SK-N-SH treated with all-trans-retinoic acid at 6 μM for 48 hours (cell line): ENCODE data around the gene SREK1.

Source experiments
- ATAC-seq: fragments of 200-7000 bp; cut with Tn5 transposase; 3 replicates; pipeline ENCODE4 v1.9.1; 2020; ENCODE audit warnings: mild to moderate bottlenecking, moderate library complexity
- ARNTL ChIP-seq: fragments of 450-650 bp; formaldehyde crosslinking; IDR thresholded peaks from 2 replicates; pipeline ENCODE4 v1.5.0; 2020; ENCODE audit warnings: low read depth, mild to moderate bottlenecking, moderate library complexity, borderline replicate concordance
- BACH2 ChIP-seq: fragments of 250-450 bp; sonication (Bioruptor Pico); IDR thresholded peaks from 2 replicates; pipeline ENCODE4 v1.9.0; 2021; ENCODE audit warnings: mild to moderate bottlenecking, borderline replicate concordance
- CREB5 ChIP-seq: fragments of 250-450 bp; sonication (Bioruptor Pico); IDR thresholded peaks from 2 replicates; pipeline ENCODE4 v1.5.1; 2020; ENCODE audit warnings: low read depth, mild to moderate bottlenecking, moderate library complexity
- CSRNP3 ChIP-seq: fragments of 250-450 bp; sonication (Bioruptor Pico); IDR thresholded peaks from 2 replicates; pipeline ENCODE4 v1.5.1; 2021; ENCODE audit warnings: mild to moderate bottlenecking, moderate library complexity
- ESRRG ChIP-seq: fragments of 250-450 bp; sonication (Bioruptor Pico); IDR thresholded peaks from 2 replicates; pipeline ENCODE4 v1.6.1; 2021; ENCODE audit warnings: mild to moderate bottlenecking
- ISL1 ChIP-seq: fragments of 250-450 bp; sonication (Bioruptor Pico); IDR thresholded peaks from 2 replicates; pipeline ENCODE4 v2.1.2; 2022; ENCODE audit warnings: mild to moderate bottlenecking, moderate library complexity
- OSR1 ChIP-seq: fragments of 250-450 bp; sonication (Bioruptor Pico); IDR thresholded peaks from 2 replicates; pipeline ENCODE4 v1.8.0; 2022; ENCODE audit warnings: moderate library complexity, mild to moderate bottlenecking, inconsistent platforms
- PATZ1 ChIP-seq: fragments of 250-450 bp; sonication (Bioruptor Pico); IDR thresholded peaks from 2 replicates; pipeline ENCODE4 v1.8.0; 2020; ENCODE audit warnings: mild to moderate bottlenecking, moderate library complexity, borderline replicate concordance
- PPARA ChIP-seq: fragments of 250-450 bp; sonication (Bioruptor Pico); IDR thresholded peaks from 2 replicates; pipeline ENCODE4 v1.5.0; 2020; ENCODE audit warnings: mild to moderate bottlenecking, borderline replicate concordance
- RARB ChIP-seq: fragments of 250-450 bp; sonication (Bioruptor Pico); IDR thresholded peaks from 2 replicates; pipeline ENCODE4 v1.8.0; 2021; ENCODE audit warnings: mild to moderate bottlenecking, moderate library complexity
- TCF4 ChIP-seq: fragments of 250-450 bp; sonication (Bioruptor Pico); IDR thresholded peaks from 2 replicates; pipeline ENCODE4 v1.8.0; 2021; ENCODE audit warnings: mild to moderate bottlenecking, moderate library complexity, borderline replicate concordance
- TOX ChIP-seq: fragments of 250-450 bp; sonication (Bioruptor Pico); IDR thresholded peaks from 2 replicates; pipeline ENCODE4 v1.8.0; 2021; ENCODE audit warnings: mild to moderate bottlenecking, moderate library complexity, borderline replicate concordance
- TSHZ2 ChIP-seq: fragments of 250-450 bp; sonication (Bioruptor Pico); IDR thresholded peaks from 2 replicates; pipeline ENCODE4 v1.5.0; 2020; ENCODE audit warnings: mild to moderate bottlenecking, moderate library complexity
- ZC3H10 ChIP-seq: fragments of 250-450 bp; sonication (Bioruptor Pico); IDR thresholded peaks from 2 replicates; pipeline ENCODE4 v1.5.1; 2021; ENCODE audit warnings: mild to moderate bottlenecking, moderate library complexity
- ZFP3 ChIP-seq: fragments of 250-450 bp; sonication (Bioruptor Pico); IDR thresholded peaks from 2 replicates; pipeline ENCODE4 v1.5.0; 2020; ENCODE audit warnings: mild to moderate bottlenecking, moderate library complexity
- ZFP30 ChIP-seq: fragments of 450-650 bp; formaldehyde crosslinking; IDR thresholded peaks from 2 replicates; pipeline ENCODE4 v1.5.0; 2022; ENCODE audit warnings: mild to moderate bottlenecking, moderate library complexity
- ZNF565 ChIP-seq: fragments of 450-650 bp; formaldehyde crosslinking; conservative IDR thresholded peaks from 2 replicates; pipeline ENCODE4 v1.5.0; 2020; ENCODE audit warnings: low read depth, mild to moderate bottlenecking, moderate library complexity
- ZNF70 ChIP-seq: fragments of 450-650 bp; formaldehyde crosslinking; IDR thresholded peaks from 2 replicates; pipeline ENCODE4 v1.5.0; 2020; ENCODE audit warnings: mild to moderate bottlenecking, moderate library complexity
- ZNF8 ChIP-seq: fragments of 450-650 bp; formaldehyde crosslinking; IDR thresholded peaks from 2 replicates; pipeline ENCODE4 v1.5.0; 2020; ENCODE audit warnings: mild to moderate bottlenecking, moderate library complexity
- TF ChIP-seq, protein P1 (sequence below): fragments of 250-450 bp; sonication (Bioruptor Pico); IDR thresholded peaks from 2 replicates; pipeline ENCODE4 v1.8.0; 2021; ENCODE audit warnings: low read depth, mild to moderate bottlenecking, moderate library complexity, borderline replicate concordance

The SREK1 gene

DNA sequence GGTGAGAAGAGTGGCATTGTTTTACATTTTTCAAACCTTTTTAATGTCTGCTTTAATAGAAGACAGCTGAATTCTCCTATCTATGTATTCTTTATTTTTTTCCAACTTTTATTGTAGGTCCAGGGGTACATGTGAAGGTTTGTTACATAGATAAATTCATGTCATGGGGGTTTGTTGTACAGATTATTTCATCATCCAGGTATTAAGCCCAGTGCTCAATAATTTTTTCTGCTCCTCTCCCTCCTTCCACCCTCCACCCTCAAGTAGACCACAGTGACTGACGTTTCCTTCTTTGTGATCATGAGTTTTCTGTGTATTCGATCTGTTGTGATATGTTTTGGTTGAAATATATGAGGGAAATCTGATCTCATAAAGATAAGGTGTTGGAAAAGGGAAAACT is 1.7 kb upstream of the SREK1 start:
- TF ChIP-seq TSHZ2 (no peak), ZFP3 (CRISPR knock-in tag) (no peak), CSRNP3 (CRISPR knock-in tag) (no peak), PPARA (no peak), PATZ1 (CRISPR knock-in tag) (no peak), BACH2 (no peak), ZFP30 (CRISPR knock-in tag) (no peak), ESRRG (CRISPR knock-in tag) (no peak), TCF4 (no peak), RARB (CRISPR knock-in tag) (no peak), CREB5 (no peak), ARNTL (CRISPR knock-in tag) (no peak), ZNF565 (CRISPR knock-in tag) (no peak), ZNF8 (no peak), OSR1 (CRISPR knock-in tag) (no peak), ZNF70 (CRISPR knock-in tag) (no peak), ZC3H10 (CRISPR knock-in tag) (no peak)
- TF ChIP-seq, protein P1, sequence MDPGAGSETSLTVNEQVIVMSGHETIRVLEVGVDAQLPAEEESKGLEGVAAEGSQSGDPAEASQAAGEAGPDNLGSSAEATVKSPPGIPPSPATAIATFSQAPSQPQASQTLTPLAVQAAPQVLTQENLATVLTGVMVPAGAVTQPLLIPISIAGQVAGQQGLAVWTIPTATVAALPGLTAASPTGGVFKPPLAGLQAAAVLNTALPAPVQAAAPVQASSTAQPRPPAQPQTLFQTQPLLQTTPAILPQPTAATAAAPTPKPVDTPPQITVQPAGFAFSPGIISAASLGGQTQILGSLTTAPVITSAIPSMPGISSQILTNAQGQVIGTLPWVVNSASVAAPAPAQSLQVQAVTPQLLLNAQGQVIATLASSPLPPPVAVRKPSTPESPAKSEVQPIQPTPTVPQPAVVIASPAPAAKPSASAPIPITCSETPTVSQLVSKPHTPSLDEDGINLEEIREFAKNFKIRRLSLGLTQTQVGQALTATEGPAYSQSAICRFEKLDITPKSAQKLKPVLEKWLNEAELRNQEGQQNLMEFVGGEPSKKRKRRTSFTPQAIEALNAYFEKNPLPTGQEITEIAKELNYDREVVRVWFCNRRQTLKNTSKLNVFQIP (CRISPR knock-in tag) = no peak
- no peak for ATAC-seq

- no peak for TF ChIP-seq OSR1 (CRISPR knock-in tag)
- TF ChIP-seq TOX (CRISPR knock-in tag) = no peak
- TF ChIP-seq ZFP3 (CRISPR knock-in tag) = no peak
- no peak for TF ChIP-seq ZNF565 (CRISPR knock-in tag)
- no peak for TF ChIP-seq ZC3H10 (CRISPR knock-in tag)
- no peak for TF ChIP-seq ISL1 (CRISPR knock-in tag)
- peak; percentile 35 for ATAC-seq
Measured at GRCh38 chr5:66143473-66144073, 527 bp upstream of the SREK1 start.

DNA sequence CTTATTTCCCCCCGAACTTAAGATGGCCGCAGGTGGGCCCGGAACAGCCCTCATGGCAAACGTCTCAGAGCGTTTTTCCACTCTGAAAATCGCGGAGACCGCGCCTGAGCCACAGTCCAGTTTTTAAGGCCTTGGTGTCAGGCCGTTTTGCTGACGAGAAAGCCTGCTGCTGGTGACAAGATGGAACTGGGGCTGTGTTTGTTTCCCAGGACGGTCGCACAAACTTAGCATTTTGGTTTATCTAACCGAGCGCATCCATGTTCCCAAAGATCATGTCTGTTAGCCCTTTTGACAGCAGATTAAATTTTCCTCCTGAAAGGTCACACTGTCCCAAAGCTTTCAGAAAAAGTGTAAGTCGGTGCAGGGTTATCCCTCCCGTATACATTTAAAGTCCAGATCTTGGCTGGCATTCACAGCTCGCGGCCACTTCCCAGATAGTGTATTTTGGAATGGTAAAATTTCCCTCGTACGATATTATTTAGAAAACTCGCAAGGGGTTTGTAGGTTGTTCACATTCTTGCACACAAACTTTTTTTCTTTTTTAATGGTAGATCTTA is 812 bp downstream of the SREK1 start:
- ATAC-seq = peak; percentile 69
- TF ChIP-seq PATZ1 (CRISPR knock-in tag) (0 out of 2 replicates have a peak, but pooled peaks have one; percentile 28), TCF4 (no peak)
